Kidney (tissue), 14 donors: ENCODE data around the gene GNRH2. TPM values are rescaled to one million over a fixed set of nuclear protein-coding genes. Genes with fewer than 3 reads are reported as not detected.

ENCODE experiments used
- DNase-seq, 5 donors: peaks; one replicate each; pipeline ENCODE4 v3.0.0-alpha.2; 2013 to 2020
- FAIRE-seq: peaks from 2 replicates; lab custom pipeline; 2012; peaks lifted over from hg19 to GRCh38; lab: Jason Lieb, UNC
- H3K27ac ChIP-seq, 2 donors: one replicate each; pipeline ENCODE4 v1.7.0; 2013; ENCODE audit warnings: low read depth in 2 of 2, low read length in 2 of 2, inconsistent platforms in 1 of 2
- H3K27me3 ChIP-seq: one replicate; pipeline ENCODE4 v1.7.1; 2013; ENCODE audit warnings: low read length, inconsistent platforms; ENCODE audit not compliant: control insufficient read depth, insufficient read depth
- H3K36me3 ChIP-seq, 3 donors: one replicate each; pipeline versions ENCODE4 v1.7.0 to v1.7.1; 2013; ENCODE audit warnings: low read length in 3 of 3, control low read depth in 1 of 3, inconsistent platforms in 1 of 3; ENCODE audit not compliant: insufficient read depth in 3 of 3, control insufficient read depth in 2 of 3
- H3K4me1 ChIP-seq, 3 donors: one replicate each; pipeline versions ENCODE4 v1.7.0 to v1.7.1; 2013; ENCODE audit warnings: low read length in 3 of 3, inconsistent platforms in 1 of 3, low read depth in 1 of 3; ENCODE audit not compliant: control insufficient read depth in 2 of 3, insufficient read depth in 2 of 3
- H3K4me3 ChIP-seq, 3 donors: one replicate each; pipeline versions ENCODE4 v1.7.0 to v1.8.1; 2013; ENCODE audit warnings: low read length in 3 of 3, control low read depth in 1 of 3, inconsistent platforms in 1 of 3
- H3K9ac ChIP-seq, 3 donors: one replicate each; pipeline versions ENCODE4 v1.7.0 to v1.7.1; 2013; ENCODE audit warnings: low read length in 3 of 3, control low read depth in 1 of 3, inconsistent platforms in 1 of 3
- H3K9me3 ChIP-seq, 3 donors: one replicate each; pipeline versions ENCODE4 v1.7.0 to v1.7.1; 2013; ENCODE audit warnings: low read length in 3 of 3, control low read depth in 1 of 3, inconsistent platforms in 1 of 3; ENCODE audit not compliant: control insufficient read depth in 2 of 3, insufficient read depth in 1 of 3
- intact Hi-C: fragments of 100-400 bp; cut with DNase I; formaldehyde crosslinking; loops from one replicate; pipeline ENCODE4 v1.11.1; 2022
- polyA plus RNA-seq: library from polyadenylated mRNA; stranded (reverse); fragments of 350-450 nt; fragmentation: Illumina TruSeq; extraction: RNeasy Lipid Tissue Mini Kit (QIAGEN cat#74804); gene quantifications from one replicate; pipeline ENCODE4 v1.2.3, GENCODE V29; 2014; ENCODE audit warnings: low read depth, low replicate concordance; ENCODE audit not compliant: insufficient read depth
- total RNA-seq: library from RNA; stranded (reverse); fragmentation: NEBNext Ultra II Directional; extraction: Animal tissue kit (Norgen Biotek cat#: 25700); gene quantifications from one replicate; pipeline ENCODE4 v1.2.1, GENCODE V29; 2021
- TF ChIP-seq, protein P1 (sequence below): IDR thresholded peaks from 3 replicates; pipeline ENCODE4 v1.5.1; 2012; ENCODE audit warnings: mild to moderate bottlenecking, moderate library complexity, borderline replicate concordance; ENCODE audit not compliant: insufficient read depth; ENCODE audit errors: extremely low read depth
- donor health status: control.
- donor health status: control.
- donor health status: control.
- donor health status: control.
- donor health status: control.
- donor health status: DM: yes; HTN: yes; CAD: no.
- donor health status: Normal renal cell carcinoma (clear cell type).

The GNRH2 gene
- total and polyA plus RNA-seq, 2 donors from 2014 or later: not detected

DNA sequence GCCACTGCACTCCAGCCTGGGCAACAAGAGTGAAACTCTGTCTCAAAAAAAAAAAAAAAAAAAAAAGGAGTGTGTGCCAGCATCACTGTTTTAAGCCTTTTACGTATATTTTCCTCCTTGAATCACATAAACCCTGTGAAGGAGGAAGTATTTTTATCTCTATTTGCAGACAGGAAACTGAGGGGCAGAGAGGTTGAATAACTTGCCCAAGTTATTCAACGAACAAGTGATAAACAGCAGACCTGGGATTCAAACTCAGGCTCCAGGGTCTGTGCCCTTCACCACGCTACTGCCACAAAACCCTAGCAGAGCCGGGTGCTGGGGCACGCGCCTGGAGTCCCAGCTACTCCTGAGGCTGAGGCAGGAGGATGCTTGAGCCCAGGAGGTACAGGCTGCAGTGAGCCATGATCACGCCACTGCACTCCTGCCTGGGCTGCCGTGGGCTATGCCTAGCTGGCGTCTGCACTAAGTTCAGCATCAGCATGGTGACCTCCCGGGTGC is 50.5 kb downstream of the GNRH2 start:
- intact Hi-C loops: no loop called here
- Histone ChIP-seq H3K27me3 (no peaks in the 10 kb centered on the region), H3K9ac (no peak overlapping the region), H3K36me3 (no peaks in the 10 kb centered on the region), H3K4me3 (no peak overlapping the region), H3K9me3 (no peaks in the 10 kb centered on the region), H3K27ac (no peak overlapping the region), H3K4me1 (no peaks in the 10 kb centered on the region)
- no peak for FAIRE-seq
- DNase-seq: peak in 1 of 5 donors; percentile 64
- TF ChIP-seq, protein P1, sequence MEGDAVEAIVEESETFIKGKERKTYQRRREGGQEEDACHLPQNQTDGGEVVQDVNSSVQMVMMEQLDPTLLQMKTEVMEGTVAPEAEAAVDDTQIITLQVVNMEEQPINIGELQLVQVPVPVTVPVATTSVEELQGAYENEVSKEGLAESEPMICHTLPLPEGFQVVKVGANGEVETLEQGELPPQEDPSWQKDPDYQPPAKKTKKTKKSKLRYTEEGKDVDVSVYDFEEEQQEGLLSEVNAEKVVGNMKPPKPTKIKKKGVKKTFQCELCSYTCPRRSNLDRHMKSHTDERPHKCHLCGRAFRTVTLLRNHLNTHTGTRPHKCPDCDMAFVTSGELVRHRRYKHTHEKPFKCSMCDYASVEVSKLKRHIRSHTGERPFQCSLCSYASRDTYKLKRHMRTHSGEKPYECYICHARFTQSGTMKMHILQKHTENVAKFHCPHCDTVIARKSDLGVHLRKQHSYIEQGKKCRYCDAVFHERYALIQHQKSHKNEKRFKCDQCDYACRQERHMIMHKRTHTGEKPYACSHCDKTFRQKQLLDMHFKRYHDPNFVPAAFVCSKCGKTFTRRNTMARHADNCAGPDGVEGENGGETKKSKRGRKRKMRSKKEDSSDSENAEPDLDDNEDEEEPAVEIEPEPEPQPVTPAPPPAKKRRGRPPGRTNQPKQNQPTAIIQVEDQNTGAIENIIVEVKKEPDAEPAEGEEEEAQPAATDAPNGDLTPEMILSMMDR: no peak

DNA sequence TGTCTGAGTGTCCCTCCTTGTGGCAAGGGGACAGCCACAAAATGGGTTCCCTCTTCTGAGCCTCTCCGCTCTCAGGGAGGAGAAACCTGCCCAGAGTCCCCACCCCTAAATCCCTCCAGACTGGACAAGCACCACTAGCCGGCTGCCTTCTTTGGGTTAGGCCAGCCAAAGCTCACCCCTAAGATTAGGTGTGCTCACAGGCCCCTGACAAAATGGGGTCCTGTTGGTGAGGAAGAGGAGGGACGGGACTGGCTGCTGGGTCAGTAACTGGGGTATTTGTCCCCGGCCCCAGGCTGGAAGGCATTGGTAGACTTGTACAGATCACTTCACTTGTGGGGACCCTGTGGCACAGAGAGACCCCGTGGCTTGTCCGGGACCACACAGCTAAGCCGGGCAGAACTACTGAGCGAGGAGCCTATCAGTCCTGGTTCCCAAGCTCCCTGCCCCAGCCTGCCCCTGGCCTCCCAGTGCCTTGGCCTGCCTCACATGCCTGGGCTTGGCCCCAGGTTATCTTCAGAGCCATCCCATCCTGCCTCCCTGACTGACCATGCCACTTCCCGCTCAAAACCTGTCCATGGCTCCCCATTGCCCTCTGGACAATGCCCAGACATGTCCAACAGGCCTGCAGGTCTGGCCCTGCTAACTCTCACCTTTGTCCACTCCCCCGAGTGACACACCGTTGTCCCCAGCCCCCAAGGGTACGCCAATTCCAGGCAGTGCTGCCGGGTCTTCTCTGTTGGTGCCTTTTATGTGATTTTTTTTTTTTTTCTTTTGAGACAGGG is 51.6 kb downstream of the GNRH2 start:
- H3K4me1 ChIP-seq: no peaks in the 10 kb centered on the region
- H3K4me3 ChIP-seq: no peak overlapping the region
- H3K27me3 ChIP-seq: no peaks in the 10 kb centered on the region
- no peak overlapping the region for H3K27ac ChIP-seq
- H3K9ac ChIP-seq: no peak overlapping the region
- no peaks in the 10 kb centered on the region for H3K9me3 ChIP-seq
- TF ChIP-seq, protein P1: no peak
- intact Hi-C loops: no loop called here
- DNase-seq (peak in 1 of 5 donors; percentile 48), FAIRE-seq (no peak)
- no peaks in the 10 kb centered on the region for H3K36me3 ChIP-seq

Other genes starting within 250 kb of the GNRH2 start
- 5.2 TPM for gene CPXM1, start 243.0 kb upstream of the GNRH2 start, total RNA-seq
- 7.1 TPM for gene CPXM1, start 243.0 kb upstream of the GNRH2 start, polyA plus RNA-seq
- gene C20orf141, start 228.6 kb upstream of the GNRH2 start, total RNA-seq: not detected
- not detected for gene C20orf141, start 228.6 kb upstream of the GNRH2 start, polyA plus RNA-seq
- gene TMEM239, start 227.3 kb upstream of the GNRH2 start, total RNA-seq: not detected
- gene TMEM239, start 227.3 kb upstream of the GNRH2 start, polyA plus RNA-seq: not detected
- gene PCED1A, start 203.0 kb upstream of the GNRH2 start, total RNA-seq: 47.7 TPM
- 43.6 TPM for gene PCED1A, start 203.0 kb upstream of the GNRH2 start, polyA plus RNA-seq
- gene VPS16, start 202.9 kb upstream of the GNRH2 start, total RNA-seq: 38.6 TPM
- gene VPS16, start 202.9 kb upstream of the GNRH2 start, polyA plus RNA-seq: 38.8 TPM
- 70.3 TPM for gene PTPRA, start 170.1 kb upstream of the GNRH2 start, total RNA-seq
- gene PTPRA, start 170.1 kb upstream of the GNRH2 start, polyA plus RNA-seq: 33.1 TPM
- gene MRPS26, start 2.4 kb downstream of the GNRH2 start, total RNA-seq: 39.8 TPM
- gene MRPS26, start 2.4 kb downstream of the GNRH2 start, polyA plus RNA-seq: 109 TPM
- gene OXT, start 28.0 kb downstream of the GNRH2 start, total RNA-seq: not detected
- gene OXT, start 28.0 kb downstream of the GNRH2 start, polyA plus RNA-seq: 10.8 TPM
- not detected for gene AVP, start 41.1 kb downstream of the GNRH2 start, total RNA-seq
- gene AVP, start 41.1 kb downstream of the GNRH2 start, polyA plus RNA-seq: 2.1 TPM
- gene FASTKD5, start 116.2 kb downstream of the GNRH2 start, total RNA-seq: 15.8 TPM
- gene FASTKD5, start 116.2 kb downstream of the GNRH2 start, polyA plus RNA-seq: 17.3 TPM
- gene UBOX5, start 116.2 kb downstream of the GNRH2 start, total RNA-seq: 7.2 TPM
- gene UBOX5, start 116.2 kb downstream of the GNRH2 start, polyA plus RNA-seq: 5.6 TPM
- gene LZTS3, start 129.9 kb downstream of the GNRH2 start, total RNA-seq: 20.0 TPM
- gene LZTS3, start 129.9 kb downstream of the GNRH2 start, polyA plus RNA-seq: 23.0 TPM
- gene DDRGK1, start 161.1 kb downstream of the GNRH2 start, total RNA-seq: 81.8 TPM
- gene DDRGK1, start 161.1 kb downstream of the GNRH2 start, polyA plus RNA-seq: 92.5 TPM
- 59.7 TPM for gene ITPA, start 165.9 kb downstream of the GNRH2 start, total RNA-seq
- gene ITPA, start 165.9 kb downstream of the GNRH2 start, polyA plus RNA-seq: 81.1 TPM
- 7.6 TPM for gene SLC4A11, start 195.6 kb downstream of the GNRH2 start, total RNA-seq
- 14.8 TPM for gene SLC4A11, start 195.6 kb downstream of the GNRH2 start, polyA plus RNA-seq